ENCODE data around the gene OR4N2. TPM values are rescaled to one million over a fixed set of nuclear protein-coding genes. Genes with fewer than 3 reads are reported as not detected.
"Not testable (repeated sequence)": the region's sequence is repeated elsewhere in the genome, so short reads cannot be mapped to it uniquely, and the experiment has no call there.

OR4N2 gene
- total RNA-seq, 1 donor from 2014 or later = not detected

- H3K9me3 Mint-ChIP-seq (ENCODE audit: unreplicated experiment); H3K36me3 Mint-ChIP-seq (ENCODE audit: unreplicated experiment); H3K4me3 Mint-ChIP-seq (ENCODE audit: unreplicated experiment); H3K27me3 Mint-ChIP-seq (ENCODE audit: unreplicated experiment); H3K4me1 Mint-ChIP-seq (ENCODE audit: low read depth, unreplicated experiment); DNase-seq; H3K27ac Mint-ChIP-seq (ENCODE audit: unreplicated experiment): not testable (repeated sequence)
Measured at GRCh38 chr14:19788150-19788549, 15.4 kb upstream of the OR4N2 start.

GRCh38 chr14:19796520-19797108 is 7.0 kb upstream of the OR4N2 start:
- not testable (repeated sequence) for H3K36me3 Mint-ChIP-seq (ENCODE audit: unreplicated experiment); H3K4me1 Mint-ChIP-seq (ENCODE audit: low read depth, unreplicated experiment); H3K27ac Mint-ChIP-seq (ENCODE audit: unreplicated experiment); DNase-seq; H3K4me3 Mint-ChIP-seq (ENCODE audit: unreplicated experiment); H3K27me3 Mint-ChIP-seq (ENCODE audit: unreplicated experiment)
- peaks cover 18% of the 10 kb centered on the region for H3K9me3 Mint-ChIP-seq (ENCODE audit: unreplicated experiment)

GRCh38 chr14:19799880-19800279 is 3.7 kb upstream of the OR4N2 start:
- Mint-ChIP-seq H3K4me1 (ENCODE audit: low read depth, unreplicated experiment) (no peaks in the 10 kb centered on the region), H3K9me3 (ENCODE audit: unreplicated experiment) (peaks cover 24% of the 10 kb centered on the region), H3K27me3 (ENCODE audit: unreplicated experiment) (peaks cover 3% of the 10 kb centered on the region), H3K4me3 (ENCODE audit: unreplicated experiment) (no peak overlapping the region), H3K27ac (ENCODE audit: unreplicated experiment) (no peak overlapping the region), H3K36me3 (ENCODE audit: unreplicated experiment) (peaks cover 4% of the 10 kb centered on the region)
- TF ChIP-seq CTCF (IDR thresholded peaks at IDR 0.05; ENCODE audit: partially characterized antibody, unreplicated experiment) = no peak
- no peak for DNase-seq

GRCh38 chr14:19800282-19801117 is 3.1 kb upstream of the OR4N2 start:
- Mint-ChIP-seq H3K27me3 (ENCODE audit: unreplicated experiment) (peaks cover 3% of the 10 kb centered on the region), H3K4me1 (ENCODE audit: low read depth, unreplicated experiment) (no peaks in the 10 kb centered on the region), H3K9me3 (ENCODE audit: unreplicated experiment) (peaks cover 24% of the 10 kb centered on the region), H3K4me3 (ENCODE audit: unreplicated experiment) (no peak overlapping the region), H3K27ac (ENCODE audit: unreplicated experiment) (no peak overlapping the region), H3K36me3 (ENCODE audit: unreplicated experiment) (peaks cover 4% of the 10 kb centered on the region)
- DNase-seq = no peak
- no peak for TF ChIP-seq CTCF (IDR thresholded peaks at IDR 0.05; ENCODE audit: partially characterized antibody, unreplicated experiment)

- H3K9me3 Mint-ChIP-seq (ENCODE audit: unreplicated experiment) = peaks cover 24% of the 10 kb centered on the region
- TF ChIP-seq CTCF (IDR thresholded peaks at IDR 0.05; ENCODE audit: partially characterized antibody, unreplicated experiment) = no peak
- H3K36me3 Mint-ChIP-seq (ENCODE audit: unreplicated experiment) = peaks cover 4% of the 10 kb centered on the region
- no peaks in the 10 kb centered on the region for H3K4me1 Mint-ChIP-seq (ENCODE audit: low read depth, unreplicated experiment)
- no peak overlapping the region for H3K4me3 Mint-ChIP-seq (ENCODE audit: unreplicated experiment)
- H3K27ac Mint-ChIP-seq (ENCODE audit: unreplicated experiment) = no peak overlapping the region
- H3K27me3 Mint-ChIP-seq (ENCODE audit: unreplicated experiment) = peaks cover 3% of the 10 kb centered on the region
- no peak for DNase-seq
Measured at GRCh38 chr14:19801118-19801464, 2.5 kb upstream of the OR4N2 start.

GRCh38 chr14:19813171-19813920 is 9.8 kb downstream of the OR4N2 start:
- not testable (repeated sequence) for H3K4me3 Mint-ChIP-seq (ENCODE audit: unreplicated experiment); H3K36me3 Mint-ChIP-seq (ENCODE audit: unreplicated experiment); H3K4me1 Mint-ChIP-seq (ENCODE audit: low read depth, unreplicated experiment); H3K27ac Mint-ChIP-seq (ENCODE audit: unreplicated experiment); H3K27me3 Mint-ChIP-seq (ENCODE audit: unreplicated experiment); DNase-seq
- peaks cover 19% of the 10 kb centered on the region for H3K9me3 Mint-ChIP-seq (ENCODE audit: unreplicated experiment)

GRCh38 chr14:19819879-19820278 is 16.3 kb downstream of the OR4N2 start:
- not testable (repeated sequence) for H3K4me3 Mint-ChIP-seq (ENCODE audit: unreplicated experiment); DNase-seq

GRCh38 chr14:19821016-19821415 is 17.4 kb downstream of the OR4N2 start:
- DNase-seq; H3K27ac Mint-ChIP-seq (ENCODE audit: unreplicated experiment); H3K4me3 Mint-ChIP-seq (ENCODE audit: unreplicated experiment); H3K9me3 Mint-ChIP-seq (ENCODE audit: unreplicated experiment); H3K36me3 Mint-ChIP-seq (ENCODE audit: unreplicated experiment); H3K4me1 Mint-ChIP-seq (ENCODE audit: low read depth, unreplicated experiment); H3K27me3 Mint-ChIP-seq (ENCODE audit: unreplicated experiment): not testable (repeated sequence)

More at GRCh38 chr14:19819879-19820278, 16.3 kb downstream of the OR4N2 start:
- not testable (repeated sequence) for H3K27me3 Mint-ChIP-seq (ENCODE audit: unreplicated experiment); H3K4me1 Mint-ChIP-seq (ENCODE audit: low read depth, unreplicated experiment); H3K27ac Mint-ChIP-seq (ENCODE audit: unreplicated experiment); H3K9me3 Mint-ChIP-seq (ENCODE audit: unreplicated experiment); H3K36me3 Mint-ChIP-seq (ENCODE audit: unreplicated experiment)
